ENCODE results near the gene GORAB.

GRCh38 chr1:170545476-170545875 is 13.5 kb downstream of the GORAB start:
- TF ChIP-seq EZH2 (IDR thresholded peaks at IDR 0.05) = no peak
- no peak for TF ChIP-seq POLR2AphosphoS5 (IDR thresholded peaks at IDR 0.05; ENCODE audit: borderline replicate concordance, low read depth, low read length)
